ENCODE measurements around the gene C4A.

DNA sequence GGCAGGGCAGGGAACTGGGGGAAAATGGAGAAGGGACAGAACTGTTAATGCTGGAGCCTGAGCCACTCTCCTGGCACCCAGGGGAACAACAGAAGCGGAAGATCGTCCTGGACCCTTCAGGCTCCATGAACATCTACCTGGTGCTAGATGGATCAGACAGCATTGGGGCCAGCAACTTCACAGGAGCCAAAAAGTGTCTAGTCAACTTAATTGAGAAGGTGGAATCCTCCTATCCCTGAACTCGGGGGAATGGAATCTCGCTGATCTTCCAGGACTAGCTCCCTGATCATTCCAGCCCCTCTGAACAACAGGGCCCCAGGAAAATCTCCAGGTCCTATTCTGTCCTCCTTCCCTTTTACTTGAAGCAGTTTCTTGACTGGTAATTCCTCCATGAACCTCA is 34.0 kb upstream of the C4A start:
- no peak for TF ChIP-seq GATA1 (IDR thresholded peaks at IDR 0.05; ENCODE audit: low read depth, low read length)
- TF ChIP-seq POLR2A (IDR thresholded peaks at IDR 0.05; ENCODE audit: low read length): no peak

Measured in erythroblast (primary cell).